Nephron progenitor cell (in vitro differentiated cells): ENCODE results near the gene CCR5AS.

ENCODE experiments used
- DNase-seq: peaks from one replicate; pipeline ENCODE4 v3.0.0; 2021
- H3K27ac Mint-ChIP-seq: 2 replicates; pipeline ENCODE4 v1.8.0; 2021; ENCODE audit warnings: mild to moderate bottlenecking, moderate library complexity, mixed read lengths
- H3K27me3 Mint-ChIP-seq: 2 replicates; pipeline ENCODE4 v1.8.0; 2021; ENCODE audit warnings: mild to moderate bottlenecking, low read depth, mixed read lengths; ENCODE audit not compliant: poor library complexity
- H3K36me3 Mint-ChIP-seq: 2 replicates; pipeline ENCODE4 v1.8.0; 2021; ENCODE audit warnings: low read depth, mixed read lengths
- H3K4me1 Mint-ChIP-seq: 2 replicates; pipeline ENCODE4 v1.8.0; 2021; ENCODE audit warnings: mixed read lengths
- H3K4me3 Mint-ChIP-seq: 2 replicates; pipeline ENCODE4 v1.8.0; 2021; ENCODE audit warnings: mild to moderate bottlenecking, moderate library complexity, mixed read lengths
- H3K9me3 Mint-ChIP-seq: 2 replicates; pipeline ENCODE4 v1.8.0; 2021; ENCODE audit warnings: mild to moderate bottlenecking, moderate library complexity, mixed read lengths
- CTCF ChIP-seq: fragments of 200-600 bp; sonication (generic); IDR thresholded peaks from 2 replicates; pipeline ENCODE4 v1.5.0; 2021; ENCODE audit warnings: antibody characterized with exemption

CCR5AS gene

GRCh38 chr3:46401579-46401978, 5.3 kb downstream of the CCR5AS start:
- Mint-ChIP-seq H3K27me3 (peaks cover 6% of the 10 kb centered on the region), H3K4me3 (no peak overlapping the region), H3K9me3 (no peaks in the 10 kb centered on the region)

DNA sequence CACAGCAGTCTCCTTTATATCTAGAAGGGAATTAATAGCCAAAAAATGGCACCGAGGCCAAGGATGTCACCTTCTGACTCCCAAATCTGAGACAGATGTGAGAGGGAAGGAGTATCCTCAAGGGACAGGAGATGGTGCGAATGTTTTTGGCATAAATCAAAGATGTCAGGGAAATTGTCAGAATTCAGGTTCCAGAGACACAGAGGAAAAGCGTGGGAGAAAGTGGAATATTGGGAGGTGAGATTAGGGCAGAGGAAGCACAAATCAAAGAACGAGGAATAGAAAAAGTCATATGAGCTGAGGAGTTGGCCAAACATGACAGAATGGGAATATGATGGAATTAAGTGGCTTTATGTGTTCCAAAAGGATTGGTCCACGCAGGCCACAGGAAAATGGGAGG, 6.0 kb downstream of the CCR5AS start:
- no peak for DNase-seq
- Mint-ChIP-seq H3K27me3 (peaks cover 6% of the 10 kb centered on the region), H3K9me3 (no peaks in the 10 kb centered on the region), H3K36me3 (no peaks in the 10 kb centered on the region), H3K4me3 (no peak overlapping the region), H3K27ac (no peak overlapping the region), H3K4me1 (peaks cover 22% of the 10 kb centered on the region)
- TF ChIP-seq CTCF, result no peak

More at GRCh38 chr3:46401579-46401978, 5.3 kb downstream of the CCR5AS start:
- no peak overlapping the region for H3K27ac Mint-ChIP-seq
- TF ChIP-seq CTCF, result no peak
- no peaks in the 10 kb centered on the region for H3K36me3 Mint-ChIP-seq
- DNase-seq, result no peak
- peaks cover 27% of the 10 kb centered on the region for H3K4me1 Mint-ChIP-seq

GRCh38 chr3:46400000-46400734, 6.7 kb downstream of the CCR5AS start:
- Mint-ChIP-seq H3K36me3 (no peaks in the 10 kb centered on the region), H3K27me3 (peaks cover 9% of the 10 kb centered on the region), H3K4me1 (peaks cover 15% of the 10 kb centered on the region), H3K4me3 (no peak overlapping the region), H3K27ac (no peak overlapping the region), H3K9me3 (no peaks in the 10 kb centered on the region)
- TF ChIP-seq CTCF, result no peak
- DNase-seq, result no peak

DNA sequence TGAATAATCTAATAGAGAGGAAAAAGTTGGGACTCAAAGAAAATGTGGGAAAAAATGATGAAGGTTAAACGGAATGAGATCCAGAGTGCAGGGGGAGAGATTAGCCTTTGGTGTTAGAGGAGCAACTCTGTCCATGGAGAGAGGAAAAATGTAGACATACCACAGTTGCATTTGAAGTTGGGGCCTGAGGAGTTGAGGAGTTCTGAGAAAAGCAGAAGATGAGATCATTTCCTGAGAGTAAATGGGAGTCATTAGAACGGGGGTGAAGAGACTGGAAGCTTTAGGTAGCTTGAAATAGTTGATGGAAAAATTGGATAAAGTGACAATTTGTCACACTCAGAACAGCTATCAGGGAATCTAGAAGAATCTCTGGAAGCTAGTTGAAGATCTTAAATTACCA, 7.3 kb downstream of the CCR5AS start:
- Mint-ChIP-seq H3K4me3 (no peak overlapping the region), H3K27ac (no peak overlapping the region), H3K27me3 (peaks cover 9% of the 10 kb centered on the region), H3K36me3 (no peaks in the 10 kb centered on the region), H3K4me1 (peaks cover 9% of the 10 kb centered on the region), H3K9me3 (no peaks in the 10 kb centered on the region)
- DNase-seq, result no peak
- TF ChIP-seq CTCF, result no peak

DNA sequence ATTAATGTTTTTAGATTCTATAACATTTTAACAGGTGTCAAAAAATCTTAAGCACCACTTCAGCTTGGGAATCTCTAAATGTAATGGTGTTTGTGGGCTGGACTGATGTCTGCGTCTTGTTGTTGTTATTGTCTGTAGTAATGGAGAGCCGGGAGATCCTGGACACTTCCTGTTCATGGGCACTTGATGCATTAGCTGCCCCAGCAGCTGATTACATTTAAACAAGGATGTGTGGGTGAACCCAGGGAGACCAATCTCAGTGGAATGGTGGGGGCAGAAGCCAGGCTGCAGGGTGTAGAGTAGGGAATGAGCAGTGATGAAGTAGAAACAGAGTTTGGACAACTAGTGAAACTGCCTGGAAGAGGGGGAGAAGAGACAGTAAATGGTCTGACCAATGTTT, 7.8 kb downstream of the CCR5AS start:
- Mint-ChIP-seq H3K36me3 (no peaks in the 10 kb centered on the region), H3K9me3 (no peaks in the 10 kb centered on the region), H3K4me3 (no peak overlapping the region)

More for the DNA sequence above, 7.8 kb downstream of the CCR5AS start:
- DNase-seq, result no peak
- TF ChIP-seq CTCF, result no peak
- Mint-ChIP-seq H3K27me3 (peaks cover 9% of the 10 kb centered on the region), H3K4me1 (peaks cover 6% of the 10 kb centered on the region), H3K27ac (no peak overlapping the region)
